SK-N-SH treated with all-trans-retinoic acid at 6 μM for 48 hours (cell line): ENCODE results near the gene FIGLA.

ENCODE experiments used
- BACH2 ChIP-seq: fragments of 250-450 bp; sonication (Bioruptor Pico); IDR thresholded peaks from 2 replicates; pipeline ENCODE4 v1.9.0; 2021; ENCODE audit warnings: mild to moderate bottlenecking, borderline replicate concordance
- CSDC2 ChIP-seq: fragments of 250-450 bp; sonication (Bioruptor Pico); IDR thresholded peaks from 2 replicates; pipeline ENCODE4 v1.5.0; 2020; ENCODE audit warnings: mild to moderate bottlenecking, moderate library complexity
- CSRNP3 ChIP-seq: fragments of 250-450 bp; sonication (Bioruptor Pico); IDR thresholded peaks from 2 replicates; pipeline ENCODE4 v1.5.1; 2021; ENCODE audit warnings: mild to moderate bottlenecking, moderate library complexity
- GLIS3 ChIP-seq: fragments of 250-450 bp; sonication (Bioruptor Pico); IDR thresholded peaks from 2 replicates; pipeline ENCODE4 v1.5.0; 2020; ENCODE audit warnings: mild to moderate bottlenecking, moderate library complexity
- RARB ChIP-seq: fragments of 250-450 bp; sonication (Bioruptor Pico); IDR thresholded peaks from 2 replicates; pipeline ENCODE4 v1.8.0; 2021; ENCODE audit warnings: mild to moderate bottlenecking, moderate library complexity
- TCF4 ChIP-seq: fragments of 250-450 bp; sonication (Bioruptor Pico); IDR thresholded peaks from 2 replicates; pipeline ENCODE4 v1.8.0; 2021; ENCODE audit warnings: mild to moderate bottlenecking, moderate library complexity, borderline replicate concordance
- TOX ChIP-seq: fragments of 250-450 bp; sonication (Bioruptor Pico); IDR thresholded peaks from 2 replicates; pipeline ENCODE4 v1.8.0; 2021; ENCODE audit warnings: mild to moderate bottlenecking, moderate library complexity, borderline replicate concordance
- ZFP3 ChIP-seq: fragments of 250-450 bp; sonication (Bioruptor Pico); IDR thresholded peaks from 2 replicates; pipeline ENCODE4 v1.5.0; 2020; ENCODE audit warnings: mild to moderate bottlenecking, moderate library complexity
- ZFP30 ChIP-seq: fragments of 450-650 bp; formaldehyde crosslinking; IDR thresholded peaks from 2 replicates; pipeline ENCODE4 v1.5.0; 2022; ENCODE audit warnings: mild to moderate bottlenecking, moderate library complexity
- TF ChIP-seq, protein P1 (sequence below): fragments of 250-450 bp; sonication (Bioruptor Pico); IDR thresholded peaks from 2 replicates; pipeline ENCODE4 v1.8.0; 2020; ENCODE audit warnings: mild to moderate bottlenecking, moderate library complexity, borderline replicate concordance
- TF ChIP-seq, protein P2 (sequence below): fragments of 250-450 bp; sonication (Bioruptor Pico); IDR thresholded peaks from 2 replicates; pipeline ENCODE4 v1.5.1; 2020; ENCODE audit warnings: low read depth, mild to moderate bottlenecking, moderate library complexity

- TF ChIP-seq CSDC2: no peak
- no peak for TF ChIP-seq ZFP30 (CRISPR knock-in tag)
- TF ChIP-seq, protein P1, sequence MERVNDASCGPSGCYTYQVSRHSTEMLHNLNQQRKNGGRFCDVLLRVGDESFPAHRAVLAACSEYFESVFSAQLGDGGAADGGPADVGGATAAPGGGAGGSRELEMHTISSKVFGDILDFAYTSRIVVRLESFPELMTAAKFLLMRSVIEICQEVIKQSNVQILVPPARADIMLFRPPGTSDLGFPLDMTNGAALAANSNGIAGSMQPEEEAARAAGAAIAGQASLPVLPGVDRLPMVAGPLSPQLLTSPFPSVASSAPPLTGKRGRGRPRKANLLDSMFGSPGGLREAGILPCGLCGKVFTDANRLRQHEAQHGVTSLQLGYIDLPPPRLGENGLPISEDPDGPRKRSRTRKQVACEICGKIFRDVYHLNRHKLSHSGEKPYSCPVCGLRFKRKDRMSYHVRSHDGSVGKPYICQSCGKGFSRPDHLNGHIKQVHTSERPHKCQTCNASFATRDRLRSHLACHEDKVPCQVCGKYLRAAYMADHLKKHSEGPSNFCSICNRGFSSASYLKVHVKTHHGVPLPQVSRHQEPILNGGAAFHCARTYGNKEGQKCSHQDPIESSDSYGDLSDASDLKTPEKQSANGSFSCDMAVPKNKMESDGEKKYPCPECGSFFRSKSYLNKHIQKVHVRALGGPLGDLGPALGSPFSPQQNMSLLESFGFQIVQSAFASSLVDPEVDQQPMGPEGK: no peak
- TF ChIP-seq GLIS3 (CRISPR knock-in tag): no peak
- TF ChIP-seq TCF4 (CRISPR knock-in tag): no peak
- TF ChIP-seq, protein P2, sequence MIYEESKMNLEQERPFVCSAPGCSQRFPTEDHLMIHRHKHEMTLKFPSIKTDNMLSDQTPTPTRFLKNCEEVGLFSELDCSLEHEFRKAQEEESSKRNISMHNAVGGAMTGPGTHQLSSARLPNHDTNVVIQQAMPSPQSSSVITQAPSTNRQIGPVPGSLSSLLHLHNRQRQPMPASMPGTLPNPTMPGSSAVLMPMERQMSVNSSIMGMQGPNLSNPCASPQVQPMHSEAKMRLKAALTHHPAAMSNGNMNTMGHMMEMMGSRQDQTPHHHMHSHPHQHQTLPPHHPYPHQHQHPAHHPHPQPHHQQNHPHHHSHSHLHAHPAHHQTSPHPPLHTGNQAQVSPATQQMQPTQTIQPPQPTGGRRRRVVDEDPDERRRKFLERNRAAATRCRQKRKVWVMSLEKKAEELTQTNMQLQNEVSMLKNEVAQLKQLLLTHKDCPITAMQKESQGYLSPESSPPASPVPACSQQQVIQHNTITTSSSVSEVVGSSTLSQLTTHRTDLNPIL (CRISPR knock-in tag): no peak
- no peak for TF ChIP-seq BACH2 (CRISPR knock-in tag)
- TF ChIP-seq RARB (CRISPR knock-in tag): no peak
- TF ChIP-seq ZFP3 (CRISPR knock-in tag): no peak
- no peak for TF ChIP-seq TOX (CRISPR knock-in tag)
- no peak for TF ChIP-seq CSRNP3 (CRISPR knock-in tag)
Measured at GRCh38 chr2:70767699-70768589, 22.5 kb downstream of the FIGLA start, which contains the start of gene ADD2.
